GM18861 (cell line): ENCODE data around the gene NDUFA9.

Experiments
- ATAC-seq: cut with Tn5 transposase; IDR thresholded peaks from one replicate; pipeline ENCODE4 v1.9.1; 2021; ENCODE audit not compliant: unreplicated experiment

The NDUFA9 gene

DNA sequence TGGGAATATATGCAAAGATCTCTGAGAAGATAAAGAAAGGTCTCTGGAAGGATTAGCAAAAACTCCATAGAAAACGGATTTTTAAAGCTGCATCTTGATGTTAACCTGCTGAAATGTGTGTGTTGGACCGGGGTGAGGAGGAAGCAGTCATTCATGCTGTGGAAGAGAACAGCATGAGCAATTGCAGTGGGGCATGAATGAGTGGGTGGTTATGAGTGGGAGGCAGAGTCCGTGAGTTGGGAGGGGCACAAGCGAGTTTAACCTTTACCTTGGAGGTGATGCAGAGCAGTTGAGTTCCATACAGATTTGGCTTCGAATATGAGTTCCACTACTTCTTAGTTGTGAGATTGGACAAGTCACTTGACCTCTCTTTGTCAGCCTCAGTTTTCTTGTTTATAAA, 41.8 kb downstream of the NDUFA9 start:
- no peak for ATAC-seq
